HepG2 (cell line): ENCODE data around the gene TIAM1.

Experiments
- AGO2 ChIP-seq: fragments of 200-400 bp; formaldehyde crosslinking; optimal IDR thresholded peaks from 2 replicates; pipeline ENCODE3; 2017; ENCODE audit warnings: mild to moderate bottlenecking, low read depth, low read length, moderate library complexity
- AHDC1 ChIP-seq: sonication (generic); formaldehyde crosslinking; IDR thresholded peaks from 2 replicates; pipeline ENCODE4 v1.5.1; 2020; ENCODE audit warnings: mild to moderate bottlenecking, missing genetic modification reagents, borderline replicate concordance
- AKAP8 ChIP-seq: sonication (generic); formaldehyde crosslinking; IDR thresholded peaks from 2 replicates; pipeline ENCODE4 v1.5.1; 2020; ENCODE audit warnings: mild to moderate bottlenecking, missing genetic modification reagents
- ATF7-NPFF ChIP-seq: sonication (generic); formaldehyde crosslinking; IDR thresholded peaks from 2 replicates; pipeline ENCODE4 v1.8.1; 2023; ENCODE audit warnings: mild to moderate bottlenecking, low read depth, missing genetic modification reagents, moderate library complexity
- ETS1 ChIP-seq: sonication (generic); formaldehyde crosslinking; IDR thresholded peaks from 2 replicates; pipeline ENCODE4 v1.4.0; 2020; ENCODE audit warnings: missing genetic modification reagents
- MEIS2 ChIP-seq: sonication (generic); formaldehyde crosslinking; IDR thresholded peaks from 2 replicates; pipeline ENCODE4 v1.9.0; 2021; ENCODE audit warnings: mild to moderate bottlenecking, missing genetic modification reagents
- POLR2A ChIP-seq, 2 experiments: IDR thresholded peaks; 2 replicates each; pipeline ENCODE4 v1.6.1; 2011; ENCODE audit warnings: low read depth in 2 of 2, low read length in 2 of 2, mild to moderate bottlenecking in 1 of 2, moderate library complexity in 1 of 2; ENCODE audit not compliant: insufficient read depth in 1 of 2
- SMC3 ChIP-seq: IDR thresholded peaks from 2 replicates; pipeline ENCODE4 v1.6.1; 2011; ENCODE audit warnings: low read length, improper control_type of control experiment
- THAP7 ChIP-seq: sonication (generic); formaldehyde crosslinking; IDR thresholded peaks from 2 replicates; pipeline ENCODE4 v1.8.1; 2023; ENCODE audit warnings: mild to moderate bottlenecking, missing genetic modification reagents

GRCh38 chr21:31342348-31342747, 1.7 kb downstream of the TIAM1 start:
- no peak for TF ChIP-seq SMC3
- no peak for TF ChIP-seq ATF7-NPFF (CRISPR knock-in tag)
- no peak for TF ChIP-seq THAP7 (CRISPR knock-in tag)
- TF ChIP-seq AHDC1 (CRISPR knock-in tag), result no peak
- no peak for TF ChIP-seq ETS1 (CRISPR knock-in tag)
- no peak for TF ChIP-seq POLR2A (IDR thresholded peaks at IDR 0.05; ENCODE audit: insufficient read depth in 1 of 2, low read depth in 2 of 2, low read length in 2 of 2)
- no peak for TF ChIP-seq AGO2
- TF ChIP-seq AKAP8 (CRISPR knock-in tag), result no peak
- TF ChIP-seq MEIS2 (CRISPR knock-in tag), result no peak
